DOHH2 (cell line): ENCODE measurements around the gene FOXP3.

Experiments
- H3F3A ChIP-seq: fragments of 200-600 bp; sonication (generic), shearing (Covaris generic); 2 replicates; pipeline ENCODE4 v1.6.0; 2016; ENCODE audit warnings: antibody characterized with exemption, mild to moderate bottlenecking; ENCODE audit not compliant: control insufficient read depth, insufficient read depth
- H3K27ac ChIP-seq: fragments of 200-600 bp; sonication (generic); 2 replicates; pipeline ENCODE4 v1.5.1; 2014; ENCODE audit warnings: low read depth, mild to moderate bottlenecking, low read length, moderate library complexity
- H3K27me3 ChIP-seq: fragments of 200-600 bp; sonication (generic); 2 replicates; pipeline ENCODE4 v1.6.1; 2014; ENCODE audit warnings: mild to moderate bottlenecking, low read length, mixed read lengths; ENCODE audit not compliant: control insufficient read depth
- H3K36me3 ChIP-seq: fragments of 200-600 bp; sonication (generic); 2 replicates; pipeline ENCODE4 v1.6.1; 2014; ENCODE audit warnings: mild to moderate bottlenecking, low read length, moderate library complexity, mixed read lengths; ENCODE audit not compliant: control insufficient read depth
- H3K4me1 ChIP-seq: fragments of 200-600 bp; sonication (generic); 2 replicates; pipeline ENCODE4 v1.6.1; 2014; ENCODE audit warnings: mild to moderate bottlenecking, low read length, mixed read lengths; ENCODE audit not compliant: control insufficient read depth
- H3K4me2 ChIP-seq: fragments of 200-600 bp; sonication (generic); 2 replicates; pipeline ENCODE4 v1.6.0; 2014; ENCODE audit warnings: mild to moderate bottlenecking, low read length, moderate library complexity
- H3K4me3 ChIP-seq: fragments of 200-600 bp; sonication (generic); 2 replicates; pipeline ENCODE4 v1.5.1; 2014; ENCODE audit warnings: mild to moderate bottlenecking, low read length, mixed read lengths
- H3K79me2 ChIP-seq: fragments of 200-600 bp; sonication (generic); 2 replicates; pipeline ENCODE4 v1.6.1; 2014; ENCODE audit warnings: mild to moderate bottlenecking, low read length, mixed read lengths; ENCODE audit not compliant: control insufficient read depth
- H3K9me2 ChIP-seq: fragments of 200-600 bp; sonication (generic); replicated peaks from 2 replicates; pipeline ENCODE4 v1.6.1; 2014; ENCODE audit warnings: mild to moderate bottlenecking, low read length, mixed read lengths; ENCODE audit not compliant: control insufficient read depth
- H3K9me3 ChIP-seq: fragments of 200-600 bp; sonication (generic); 2 replicates; pipeline ENCODE4 v1.6.1; 2014; ENCODE audit warnings: antibody characterized with exemption, low read length, mixed read lengths; ENCODE audit not compliant: control insufficient read depth, insufficient read depth
- H4K20me1 ChIP-seq: fragments of 200-600 bp; sonication (generic); 2 replicates; pipeline ENCODE4 v1.6.0; 2014; ENCODE audit warnings: low read depth, mild to moderate bottlenecking, antibody characterized with exemption, low read length, moderate library complexity; ENCODE audit not compliant: control insufficient read depth, insufficient read depth
- CTCF ChIP-seq: fragments of 200-600 bp; sonication (generic); IDR thresholded peaks from one replicate; pipeline ENCODE4 v1.5.1; 2014; ENCODE audit warnings: antibody characterized with exemption, mild to moderate bottlenecking, low read depth, low read length; ENCODE audit not compliant: poor library complexity, severe bottlenecking
- EZH2phosphoT487 ChIP-seq: fragments of 200-600 bp; sonication (generic); IDR thresholded peaks from 2 replicates; pipeline ENCODE4 v1.6.1; 2017; ENCODE audit warnings: borderline replicate concordance, mild to moderate bottlenecking, antibody characterized with exemption, low read length, moderate library complexity, mixed read lengths

The FOXP3 gene

GRCh38 chrX:49260221-49260985, 4.1 kb downstream of the FOXP3 start:
- Histone ChIP-seq H3K27me3 (no peaks in the 10 kb centered on the region), H3K27ac (no peak overlapping the region), H3K36me3 (no peaks in the 10 kb centered on the region), H3K9me2 (no peaks in the 10 kb centered on the region), H3F3A (no peaks in the 10 kb centered on the region), H4K20me1 (no peaks in the 10 kb centered on the region), H3K4me3 (no peak overlapping the region), H3K4me2 (no peak overlapping the region), H3K9me3 (no peaks in the 10 kb centered on the region), H3K79me2 (no peaks in the 10 kb centered on the region), H3K4me1 (no peaks in the 10 kb centered on the region)
- TF ChIP-seq EZH2phosphoT487 (no peak), CTCF (no peak)

- H3K9me2 ChIP-seq = no peaks in the 10 kb centered on the region
- H3K4me2 ChIP-seq = no peak overlapping the region
- no peaks in the 10 kb centered on the region for H3K4me1 ChIP-seq
- no peaks in the 10 kb centered on the region for H3F3A ChIP-seq
- H3K27me3 ChIP-seq = no peaks in the 10 kb centered on the region
- H4K20me1 ChIP-seq = no peaks in the 10 kb centered on the region
- H3K79me2 ChIP-seq = no peaks in the 10 kb centered on the region
- no peak overlapping the region for H3K27ac ChIP-seq
- no peaks in the 10 kb centered on the region for H3K36me3 ChIP-seq
- no peak for TF ChIP-seq CTCF
- TF ChIP-seq EZH2phosphoT487 = no peak
- H3K9me3 ChIP-seq = no peaks in the 10 kb centered on the region
- H3K4me3 ChIP-seq = no peak overlapping the region
Measured at GRCh38 chrX:49258749-49259124, 5.8 kb downstream of the FOXP3 start.

- Histone ChIP-seq H3K4me1 (no peaks in the 10 kb centered on the region), H3F3A (no peaks in the 10 kb centered on the region), H3K4me2 (no peak overlapping the region), H3K36me3 (no peaks in the 10 kb centered on the region), H3K4me3 (no peak overlapping the region), H3K9me2 (no peaks in the 10 kb centered on the region), H3K9me3 (no peaks in the 10 kb centered on the region), H3K27me3 (no peaks in the 10 kb centered on the region), H4K20me1 (no peaks in the 10 kb centered on the region), H3K27ac (no peak overlapping the region), H3K79me2 (no peaks in the 10 kb centered on the region)
- TF ChIP-seq CTCF (no peak), EZH2phosphoT487 (no peak)
Measured at GRCh38 chrX:49257846-49258748, 6.4 kb downstream of the FOXP3 start.
